CD4-positive, CD25-positive, alpha-beta regulatory T cell (primary cell): Measurements from ENCODE around the gene PLAAT2. TPM values are rescaled to one million over a fixed set of nuclear protein-coding genes. Genes with fewer than 3 reads are reported as not detected.

Experiments
- ATAC-seq, 2 donors: fragments of 150-1000 bp; cut with Tn5 transposase; one replicate each; pipeline ENCODE4 v1.10.0; 2021; ENCODE audit warnings: low read depth in 2 of 2, moderate number of reproducible peaks in 2 of 2, moderate library complexity in 1 of 2
- DNase-seq, 3 donors: peaks; one replicate each; pipeline versions ENCODE4 v3.0.0 to v3.0.0-alpha.2; 2012 to 2022; ENCODE audit warnings: mixed read lengths in 1 of 3
- H3K27ac ChIP-seq: one replicate; pipeline ENCODE4 v1.7.0; 2013; ENCODE audit warnings: mild to moderate bottlenecking, low read length; ENCODE audit not compliant: insufficient read depth, poor library complexity, severe bottlenecking
- H3K27me3 ChIP-seq: one replicate; pipeline ENCODE4 v1.7.0; 2013; ENCODE audit warnings: low read length; ENCODE audit not compliant: control insufficient read depth, insufficient read depth
- H3K36me3 ChIP-seq: one replicate; pipeline ENCODE4 v1.7.0; 2013; ENCODE audit warnings: mild to moderate bottlenecking, low read length, moderate library complexity; ENCODE audit not compliant: control insufficient read depth, insufficient read depth
- H3K4me1 ChIP-seq: 2 replicates; pipeline ENCODE4 v1.7.0; 2013; ENCODE audit warnings: mild to moderate bottlenecking, low read length; ENCODE audit not compliant: insufficient read depth, control insufficient read depth, poor library complexity, severe bottlenecking
- H3K4me3 ChIP-seq: one replicate; pipeline ENCODE4 v1.7.0; 2013; ENCODE audit warnings: low read depth, mild to moderate bottlenecking, low read length, moderate library complexity
- H3K9me3 ChIP-seq, 2 experiments: 1 replicate in 1 of 2; 2 replicates in 1 of 2; pipeline ENCODE4 v1.7.0; 2013; ENCODE audit warnings: low read length in 2 of 2, mild to moderate bottlenecking in 1 of 2, moderate library complexity in 1 of 2; ENCODE audit not compliant: control insufficient read depth in 2 of 2
- H3K27ac Mint-ChIP-seq, 3 donors: one replicate each; pipeline ENCODE4 v1.8.0; 2020 to 2022; ENCODE audit warnings: mild to moderate bottlenecking in 3 of 3, mixed read lengths in 3 of 3, moderate library complexity in 2 of 3
- H3K27me3 Mint-ChIP-seq: one replicate; pipeline ENCODE4 v1.8.0; 2022; ENCODE audit warnings: mild to moderate bottlenecking, mixed read lengths
- H3K36me3 Mint-ChIP-seq: one replicate; pipeline ENCODE4 v1.8.0; 2020; ENCODE audit warnings: mixed read lengths
- H3K4me1 Mint-ChIP-seq, 4 donors: one replicate each; pipeline ENCODE4 v1.8.0; 2020 to 2022; ENCODE audit warnings: mixed read lengths in 4 of 4, mild to moderate bottlenecking in 1 of 4
- H3K4me3 Mint-ChIP-seq, 4 donors: one replicate each; pipeline ENCODE4 v1.8.0; 2020 to 2022; ENCODE audit warnings: mild to moderate bottlenecking in 4 of 4, mixed read lengths in 4 of 4, moderate library complexity in 3 of 4
- H3K9me3 Mint-ChIP-seq, 7 donors: one replicate each; pipeline ENCODE4 v1.8.0; 2020 to 2022; ENCODE audit warnings: mixed read lengths in 7 of 7, mild to moderate bottlenecking in 3 of 7, moderate library complexity in 2 of 7
- polyA plus RNA-seq, 4 donors: library from polyadenylated mRNA; unstranded; fragments of 300-500 nt; fragmentation: Illumina TruSeq; gene quantifications; one replicate each; pipeline ENCODE4 v1.2.3, GENCODE V29; 2021
- total RNA-seq: library from RNA; stranded (reverse); gene quantifications from one replicate; pipeline ENCODE4 v1.2.3, GENCODE V29; 2022

The PLAAT2 gene
- total and polyA plus RNA-seq, 5 donors from 2014 or later, result 0.28 to 0.47 TPM; not detected in 3

- DNase-seq, result peak in 1 of 3 donors; percentile 31
- peaks cover 16 to 57% (median 32%) of the 10 kb centered on the region in 4 donors for H3K4me1 Mint-ChIP-seq
These were observed 2.5 kb downstream of the PLAAT2 start for GRCh38 chr11:63560506-63561180.

GRCh38 chr11:63558459-63559157, 4.6 kb downstream of the PLAAT2 start:
- peak overlapping the region in 2 of 3 donors; percentile 26 to 75 for H3K27ac Mint-ChIP-seq
- DNase-seq (no peak), ATAC-seq (no peak)
- Histone ChIP-seq H3K4me1 (peaks cover 33% of the 10 kb centered on the region), H3K27me3 (no peaks in the 10 kb centered on the region), H3K4me3 (no peak overlapping the region), H3K9me3 (no peaks in the 10 kb centered on the region), H3K36me3 (no peaks in the 10 kb centered on the region), H3K27ac (no peak overlapping the region)
- peaks cover 3% of the 10 kb centered on the region for H3K36me3 Mint-ChIP-seq
- H3K4me3 Mint-ChIP-seq, result peak overlapping the region in 1 of 4 donors; percentile 37
- H3K4me1 Mint-ChIP-seq, result peaks cover 21 to 58% (median 32%) of the 10 kb centered on the region in 4 donors
- H3K27me3 Mint-ChIP-seq, result no peaks in the 10 kb centered on the region
- H3K9me3 Mint-ChIP-seq, result no peaks in the 10 kb centered on the region

More at GRCh38 chr11:63560506-63561180, 2.5 kb downstream of the PLAAT2 start:
- no peaks in the 10 kb centered on the region for H3K9me3 ChIP-seq
- peak; percentile 45 to 65 for ATAC-seq
- no peaks in the 10 kb centered on the region for H3K27me3 ChIP-seq
- H3K4me3 ChIP-seq, result no peak overlapping the region
- H3K4me1 ChIP-seq, result peaks cover 30% of the 10 kb centered on the region
- Mint-ChIP-seq H3K4me3 (peak overlapping the region; percentile 41 to 54 (median 46)), H3K9me3 (no peaks in the 10 kb centered on the region), H3K27me3 (no peaks in the 10 kb centered on the region), H3K36me3 (no peaks in the 10 kb centered on the region), H3K27ac (peak overlapping the region; percentile 80 to 89 (median 86))
- no peaks in the 10 kb centered on the region for H3K36me3 ChIP-seq
- H3K27ac ChIP-seq, result no peak overlapping the region

GRCh38 chr11:63557570-63557969, 5.6 kb downstream of the PLAAT2 start:
- Mint-ChIP-seq H3K27me3 (no peaks in the 10 kb centered on the region), H3K4me1 (peaks cover 25 to 67% (median 39%) of the 10 kb centered on the region in 4 donors)
- peaks cover 44% of the 10 kb centered on the region for H3K4me1 ChIP-seq

GRCh38 chr11:63556404-63557013, 6.7 kb downstream of the PLAAT2 start:
- H3K4me1 Mint-ChIP-seq, result peaks cover 26 to 69% (median 43%) of the 10 kb centered on the region in 4 donors
- H3K9me3 ChIP-seq, result no peaks in the 10 kb centered on the region
- H3K27me3 ChIP-seq, result no peaks in the 10 kb centered on the region
- peaks cover 52% of the 10 kb centered on the region for H3K4me1 ChIP-seq
- H3K9me3 Mint-ChIP-seq, result no peaks in the 10 kb centered on the region
- no peak overlapping the region for H3K27ac ChIP-seq
- H3K4me3 Mint-ChIP-seq, result no peak overlapping the region
- ATAC-seq (no peak), DNase-seq (no peak)
- H3K27me3 Mint-ChIP-seq, result no peaks in the 10 kb centered on the region
- H3K36me3 ChIP-seq, result no peaks in the 10 kb centered on the region
- H3K36me3 Mint-ChIP-seq, result peaks cover 3% of the 10 kb centered on the region
- no peak overlapping the region for H3K4me3 ChIP-seq
- peak overlapping the region in 2 of 3 donors; percentile 40 to 90 for H3K27ac Mint-ChIP-seq

More at GRCh38 chr11:63557570-63557969, 5.6 kb downstream of the PLAAT2 start:
- no peak overlapping the region for H3K4me3 ChIP-seq
- H3K9me3 ChIP-seq, result no peaks in the 10 kb centered on the region
- no peak overlapping the region for H3K27ac Mint-ChIP-seq
- H3K4me3 Mint-ChIP-seq, result no peak overlapping the region
- H3K36me3 ChIP-seq, result no peaks in the 10 kb centered on the region
- no peaks in the 10 kb centered on the region for H3K9me3 Mint-ChIP-seq
- peaks cover 3% of the 10 kb centered on the region for H3K36me3 Mint-ChIP-seq
- no peak overlapping the region for H3K27ac ChIP-seq
- DNase-seq (no peak), ATAC-seq (no peak)
- no peaks in the 10 kb centered on the region for H3K27me3 ChIP-seq

- no peak overlapping the region for H3K27ac ChIP-seq
- Mint-ChIP-seq H3K4me1 (peaks cover 26 to 64% (median 38%) of the 10 kb centered on the region in 4 donors), H3K9me3 (no peaks in the 10 kb centered on the region), H3K27me3 (no peaks in the 10 kb centered on the region), H3K27ac (peak overlapping the region in 2 of 3 donors; percentile 80 to 84), H3K36me3 (peaks cover 3% of the 10 kb centered on the region), H3K4me3 (peak overlapping the region in 3 of 4 donors; percentile 1 to 62 (median 34))
- H3K4me1 ChIP-seq, result peaks cover 37% of the 10 kb centered on the region
- no peaks in the 10 kb centered on the region for H3K27me3 ChIP-seq
- H3K9me3 ChIP-seq, result no peaks in the 10 kb centered on the region
- ATAC-seq (no peak), DNase-seq (no peak)
- no peaks in the 10 kb centered on the region for H3K36me3 ChIP-seq
- no peak overlapping the region for H3K4me3 ChIP-seq
These were observed 8.3 kb downstream of the PLAAT2 start for GRCh38 chr11:63554877-63555223.

- H3K4me3 ChIP-seq, result peak overlapping the region; percentile 47
- H3K4me3 Mint-ChIP-seq, result peak overlapping the region; percentile 76 to 91 (median 85)
These were observed 9.4 kb downstream of the PLAAT2 start for GRCh38 chr11:63553759-63554158.

GRCh38 chr11:63552921-63553320, 10.3 kb downstream of the PLAAT2 start:
- ATAC-seq (no peak), DNase-seq (no peak)
- H3K27ac ChIP-seq, result peak overlapping the region; percentile 74
- H3K9me3 ChIP-seq, result no peaks in the 10 kb centered on the region
- H3K4me1 ChIP-seq, result peaks cover 37% of the 10 kb centered on the region
- H3K4me3 ChIP-seq, result no peak overlapping the region
- H3K27me3 ChIP-seq, result no peaks in the 10 kb centered on the region
- H3K4me3 Mint-ChIP-seq, result peak overlapping the region; percentile 2 to 91 (median 82)
- H3K36me3 ChIP-seq, result peaks cover 3% of the 10 kb centered on the region
- H3K36me3 Mint-ChIP-seq, result peaks cover 3% of the 10 kb centered on the region
- peaks cover 26 to 62% (median 35%) of the 10 kb centered on the region in 4 donors for H3K4me1 Mint-ChIP-seq
- H3K9me3 Mint-ChIP-seq, result no peaks in the 10 kb centered on the region
- no peaks in the 10 kb centered on the region for H3K27me3 Mint-ChIP-seq
- peak overlapping the region; percentile 84 to 97 (median 88) for H3K27ac Mint-ChIP-seq

More at GRCh38 chr11:63553759-63554158, 9.4 kb downstream of the PLAAT2 start:
- Mint-ChIP-seq H3K36me3 (peaks cover 3% of the 10 kb centered on the region), H3K4me1 (peaks cover 26 to 62% (median 37%) of the 10 kb centered on the region in 4 donors), H3K27me3 (no peaks in the 10 kb centered on the region), H3K9me3 (no peaks in the 10 kb centered on the region), H3K27ac (peak overlapping the region; percentile 84 to 99 (median 99))
- DNase-seq (peak in 2 of 3 donors; percentile 45 to 78), ATAC-seq (peak; percentile 85 to 94)
- Histone ChIP-seq H3K4me1 (peaks cover 37% of the 10 kb centered on the region), H3K27me3 (no peaks in the 10 kb centered on the region), H3K27ac (peak overlapping the region; percentile 74), H3K9me3 (no peaks in the 10 kb centered on the region), H3K36me3 (no peaks in the 10 kb centered on the region)
